Measurements from ENCODE around the gene CLCN5. TPM values are rescaled to one million over a fixed set of nuclear protein-coding genes. Genes with fewer than 3 reads are reported as not detected.

CLCN5 gene
- total and polyA plus RNA-seq, 12 donors: 0.83 to 3.6 (median 1.6) TPM

- no peaks in the 10 kb centered on the region for H3K9me3 ChIP-seq
- H3K4me1 ChIP-seq: no peaks in the 10 kb centered on the region
- 95 to 96% methylated on average over 4 of the region's 4 CpGs for WGBS, 2 donors
- intact Hi-C loops (cut with DNase I): no loop called here
- H3K27ac ChIP-seq: no peak overlapping the region
- no peak for ATAC-seq
- DNase-seq: no peak
- peaks cover 0 to 20% (median 0%) of the 10 kb centered on the region in 7 donors for H3K27me3 ChIP-seq
- H3K4me3 ChIP-seq: no peak overlapping the region
- H3K36me3 ChIP-seq: no peaks in the 10 kb centered on the region
- no peak for TF ChIP-seq CTCF (IDR thresholded peaks at IDR 0.05)
Observed at GRCh38 chrX:49958727-49959485, 36.5 kb downstream of the CLCN5 start.

- Histone ChIP-seq H3K27me3 (peaks cover 0 to 23% (median 0%) of the 10 kb centered on the region in 7 donors), H3K9me3 (no peaks in the 10 kb centered on the region), H3K4me1 (no peaks in the 10 kb centered on the region), H3K4me3 (no peak overlapping the region), H3K36me3 (no peaks in the 10 kb centered on the region), H3K27ac (no peak overlapping the region)
- WGBS, 2 donors: 77 to 87% methylated on average over 2 of the region's 2 CpGs
- DNase-seq: no peak
- intact Hi-C loops (cut with DNase I): no loop called here
- TF ChIP-seq CTCF (IDR thresholded peaks at IDR 0.05): no peak
- ATAC-seq: no peak
Observed at GRCh38 chrX:49959602-49960001, 37.2 kb downstream of the CLCN5 start.

GRCh38 chrX:49960061-49960460 is 37.7 kb downstream of the CLCN5 start:
- intact Hi-C loops (cut with DNase I): no loop called here
- WGBS, 2 donors: 58 to 75% methylated on average over 1 of the region's 1 CpG
- H3K27me3 ChIP-seq: peaks cover 0 to 23% (median 0%) of the 10 kb centered on the region in 7 donors
- H3K36me3 ChIP-seq: no peaks in the 10 kb centered on the region
- H3K9me3 ChIP-seq: no peaks in the 10 kb centered on the region
- no peak overlapping the region for H3K27ac ChIP-seq
- TF ChIP-seq CTCF (IDR thresholded peaks at IDR 0.05): no peak
- DNase-seq (no peak), ATAC-seq (no peak)
- no peaks in the 10 kb centered on the region for H3K4me1 ChIP-seq
- no peak overlapping the region for H3K4me3 ChIP-seq

GRCh38 chrX:49970674-49971073 is 48.3 kb downstream of the CLCN5 start:
- WGBS, 2 donors: 86 to 93% methylated on average over 2 of the region's 2 CpGs
- Histone ChIP-seq H3K36me3 (no peaks in the 10 kb centered on the region), H3K27ac (no peak overlapping the region), H3K27me3 (peaks cover 0 to 5% (median 0%) of the 10 kb centered on the region in 7 donors), H3K4me3 (no peak overlapping the region), H3K4me1 (no peaks in the 10 kb centered on the region), H3K9me3 (peaks cover 0 to 10% (median 0%) of the 10 kb centered on the region in 11 donors)
- ATAC-seq: no peak
- TF ChIP-seq CTCF (IDR thresholded peaks at IDR 0.05): no peak
- DNase-seq: no peak
- intact Hi-C loops (cut with DNase I): no loop called here
